WTC11 (cell line): ENCODE data around the gene YBEY. TPM values are rescaled to one million over a fixed set of nuclear protein-coding genes. Genes with fewer than 3 reads are reported as not detected.

Experiments used
- ATAC-seq: fragments of 200-7000 bp; cut with Tn5 transposase; 2 replicates; pipeline ENCODE4 v1.10.0; 2021; ENCODE audit warnings: mild to moderate bottlenecking, moderate library complexity
- CTCF ChIA-PET: fragments of 300-600 bp; sonication (Branson Sonifier 250); formaldehyde crosslinking; loops from one replicate; lab custom pipeline; 2021; ENCODE audit warnings: antibody characterized with exemption; lab: Charles Lee
- POLR2A ChIA-PET: fragments of 350-600 bp; sonication (Branson Sonifier 250); formaldehyde crosslinking; loops from one replicate; lab custom pipeline; 2021; ENCODE audit warnings: antibody characterized with exemption; lab: Charles Lee
- DNase-seq: peaks from one replicate; pipeline ENCODE4 v3.0.0; 2021; ENCODE audit warnings: low spot score
- H3K27ac Mint-ChIP-seq: 2 replicates; pipeline ENCODE4 v1.8.0; 2021; ENCODE audit warnings: mixed read lengths
- H3K27me3 Mint-ChIP-seq: 2 replicates; pipeline ENCODE4 v1.8.0; 2021; ENCODE audit warnings: low read depth, mild to moderate bottlenecking, moderate library complexity, mixed read lengths
- H3K36me3 Mint-ChIP-seq: 2 replicates; pipeline ENCODE4 v1.8.0; 2021; ENCODE audit warnings: mixed read lengths
- H3K4me1 Mint-ChIP-seq: 2 replicates; pipeline ENCODE4 v1.8.0; 2022; ENCODE audit warnings: mixed read lengths
- H3K4me3 Mint-ChIP-seq: 2 replicates; pipeline ENCODE4 v1.8.0; 2021; ENCODE audit warnings: mild to moderate bottlenecking, moderate library complexity, mixed read lengths
- H3K9me3 Mint-ChIP-seq: 2 replicates; pipeline ENCODE4 v1.8.0; 2021; ENCODE audit warnings: mixed read lengths
- ARID4B ChIP-seq: sonication (generic); formaldehyde crosslinking; IDR thresholded peaks from 2 replicates; pipeline ENCODE4 v1.8.0; 2023; ENCODE audit warnings: missing genetic modification reagents, mild to moderate bottlenecking, borderline replicate concordance
- ESRRA ChIP-seq: sonication (generic); formaldehyde crosslinking; IDR thresholded peaks from 2 replicates; pipeline ENCODE4 v1.8.1; 2022; ENCODE audit warnings: mild to moderate bottlenecking, missing genetic modification reagents, borderline replicate concordance
- MXD4 ChIP-seq: fragments of 250-450 bp; sonication (Bioruptor Pico); IDR thresholded peaks from 2 replicates; pipeline ENCODE4 v1.8.0; 2021; ENCODE audit warnings: mild to moderate bottlenecking, moderate library complexity, borderline replicate concordance
- MYBL2 ChIP-seq: sonication (generic); formaldehyde crosslinking; IDR thresholded peaks from 2 replicates; pipeline ENCODE4 v1.8.1; 2023; ENCODE audit warnings: mild to moderate bottlenecking, moderate library complexity, missing genetic modification reagents
- NFYB ChIP-seq: sonication (generic); formaldehyde crosslinking; conservative IDR thresholded peaks from 2 replicates; pipeline ENCODE4 v1.8.0; 2022; ENCODE audit warnings: low read depth, missing genetic modification reagents
- NR3C1 ChIP-seq: sonication (generic); formaldehyde crosslinking; conservative IDR thresholded peaks from 2 replicates; pipeline ENCODE4 v1.8.1; 2023; ENCODE audit warnings: low read depth, mild to moderate bottlenecking, missing genetic modification reagents
- STAT6 ChIP-seq: sonication (generic); formaldehyde crosslinking; conservative IDR thresholded peaks from 2 replicates; pipeline ENCODE4 v1.8.1; 2023; ENCODE audit warnings: mild to moderate bottlenecking, low read depth, missing genetic modification reagents, moderate library complexity
- TEAD4 ChIP-seq: sonication (generic); formaldehyde crosslinking; IDR thresholded peaks from 2 replicates; pipeline ENCODE4 v1.8.0; 2022; ENCODE audit warnings: mild to moderate bottlenecking, missing genetic modification reagents
- USF2 ChIP-seq: sonication (generic); formaldehyde crosslinking; IDR thresholded peaks from 2 replicates; pipeline ENCODE4 v1.8.1; 2023; ENCODE audit warnings: mild to moderate bottlenecking, missing genetic modification reagents, moderate library complexity
- ZNF219 ChIP-seq: sonication (generic); formaldehyde crosslinking; IDR thresholded peaks from 2 replicates; pipeline ENCODE4 v1.8.0; 2023; ENCODE audit warnings: missing genetic modification reagents, mild to moderate bottlenecking, borderline replicate concordance
- ZNF263 ChIP-seq: sonication (generic); formaldehyde crosslinking; IDR thresholded peaks from 2 replicates; pipeline ENCODE4 v1.8.1; 2022; ENCODE audit warnings: low read depth, mild to moderate bottlenecking, moderate library complexity, missing genetic modification reagents
- ZNF532 ChIP-seq: fragments of 250-450 bp; sonication (Bioruptor Pico); IDR thresholded peaks from 2 replicates; pipeline ENCODE4 v1.9.0; 2021; ENCODE audit warnings: mild to moderate bottlenecking, borderline replicate concordance
- ZNF671 ChIP-seq: fragments of 250-450 bp; sonication (Bioruptor Pico); IDR thresholded peaks from 2 replicates; pipeline ENCODE4 v1.8.0; 2021; ENCODE audit warnings: mild to moderate bottlenecking
- total RNA-seq: library from RNA; stranded (reverse); gene quantifications from 3 replicates; pipeline ENCODE4 v1.2.3, GENCODE V29; 2021
- TF ChIP-seq, protein P1 (sequence below): sonication (generic); formaldehyde crosslinking; conservative IDR thresholded peaks from 2 replicates; pipeline ENCODE4 v1.8.1; 2022; ENCODE audit warnings: mild to moderate bottlenecking, missing genetic modification reagents
- TF ChIP-seq, protein P2 (sequence below): sonication (generic); formaldehyde crosslinking; IDR thresholded peaks from 2 replicates; pipeline ENCODE4 v1.8.1; 2022; ENCODE audit warnings: mild to moderate bottlenecking, missing genetic modification reagents, moderate library complexity, borderline replicate concordance
- TF ChIP-seq, protein P3 (sequence below): fragments of 250-450 bp; sonication (Bioruptor Pico); IDR thresholded peaks from 2 replicates; pipeline ENCODE4 v2.1.2; 2022; ENCODE audit warnings: mild to moderate bottlenecking, moderate library complexity

The YBEY gene
- total RNA-seq, 1 experiment from 2014 or later: 27.4 TPM

- TF ChIP-seq TEAD4 (CRISPR knock-in tag) (no peak), ZNF263 (CRISPR knock-in tag) (no peak), ARID4B (no peak), ESRRA (CRISPR knock-in tag) (no peak), STAT6 (CRISPR knock-in tag) (no peak), NR3C1 (CRISPR knock-in tag) (no peak), ZNF532 (CRISPR knock-in tag) (no peak), ZNF219 (CRISPR knock-in tag) (no peak), MXD4 (CRISPR knock-in tag) (no peak), USF2 (CRISPR knock-in tag) (no peak), NFYB (CRISPR knock-in tag) (no peak), ZNF671 (CRISPR knock-in tag) (no peak), MYBL2 (CRISPR knock-in tag) (no peak)
- TF ChIP-seq, protein P1, sequence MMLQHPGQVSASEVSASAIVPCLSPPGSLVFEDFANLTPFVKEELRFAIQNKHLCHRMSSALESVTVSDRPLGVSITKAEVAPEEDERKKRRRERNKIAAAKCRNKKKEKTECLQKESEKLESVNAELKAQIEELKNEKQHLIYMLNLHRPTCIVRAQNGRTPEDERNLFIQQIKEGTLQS (CRISPR knock-in tag): no peak
- TF ChIP-seq, protein P2, sequence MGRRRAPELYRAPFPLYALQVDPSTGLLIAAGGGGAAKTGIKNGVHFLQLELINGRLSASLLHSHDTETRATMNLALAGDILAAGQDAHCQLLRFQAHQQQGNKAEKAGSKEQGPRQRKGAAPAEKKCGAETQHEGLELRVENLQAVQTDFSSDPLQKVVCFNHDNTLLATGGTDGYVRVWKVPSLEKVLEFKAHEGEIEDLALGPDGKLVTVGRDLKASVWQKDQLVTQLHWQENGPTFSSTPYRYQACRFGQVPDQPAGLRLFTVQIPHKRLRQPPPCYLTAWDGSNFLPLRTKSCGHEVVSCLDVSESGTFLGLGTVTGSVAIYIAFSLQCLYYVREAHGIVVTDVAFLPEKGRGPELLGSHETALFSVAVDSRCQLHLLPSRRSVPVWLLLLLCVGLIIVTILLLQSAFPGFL (CRISPR knock-in tag): no peak
- TF ChIP-seq, protein P3, sequence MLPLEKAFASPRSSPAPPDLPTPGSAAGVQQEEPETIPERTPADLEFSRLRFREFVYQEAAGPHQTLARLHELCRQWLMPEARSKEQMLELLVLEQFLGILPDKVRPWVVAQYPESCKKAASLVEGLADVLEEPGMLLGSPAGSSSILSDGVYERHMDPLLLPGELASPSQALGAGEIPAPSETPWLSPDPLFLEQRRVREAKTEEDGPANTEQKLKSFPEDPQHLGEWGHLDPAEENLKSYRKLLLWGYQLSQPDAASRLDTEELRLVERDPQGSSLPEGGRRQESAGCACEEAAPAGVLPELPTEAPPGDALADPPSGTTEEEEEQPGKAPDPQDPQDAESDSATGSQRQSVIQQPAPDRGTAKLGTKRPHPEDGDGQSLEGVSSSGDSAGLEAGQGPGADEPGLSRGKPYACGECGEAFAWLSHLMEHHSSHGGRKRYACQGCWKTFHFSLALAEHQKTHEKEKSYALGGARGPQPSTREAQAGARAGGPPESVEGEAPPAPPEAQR: no peak
- TF ChIP-seq, all 79 proteins: peak for 0
- CTCF ChIA-PET: no interaction called here
- H3K9me3 Mint-ChIP-seq: no peaks in the 10 kb centered on the region
- peaks cover 12% of the 10 kb centered on the region for H3K4me1 Mint-ChIP-seq
- H3K27ac Mint-ChIP-seq: no peak overlapping the region
- POLR2A ChIA-PET: no interaction called here
- H3K27me3 Mint-ChIP-seq: no peaks in the 10 kb centered on the region
- H3K4me3 Mint-ChIP-seq: no peak overlapping the region
- DNase-seq: no peak
- peaks cover 42% of the 10 kb centered on the region for H3K36me3 Mint-ChIP-seq
- no peak for ATAC-seq
Observed at GRCh38 chr21:46328151-46328550, 42.0 kb downstream of the YBEY start.
